Erythroblast (primary cell): ENCODE data around the gene APOL5.

ENCODE experiments used
- GATA1 ChIP-seq: IDR thresholded peaks from 2 replicates; pipeline ENCODE4 v1.6.1; 2011; ENCODE audit warnings: low read depth, mild to moderate bottlenecking, control low read depth, low read length, moderate library complexity
- POLR2A ChIP-seq: IDR thresholded peaks from 2 replicates; pipeline ENCODE4 v1.6.1; 2011; ENCODE audit warnings: mild to moderate bottlenecking, low read length

DNA sequence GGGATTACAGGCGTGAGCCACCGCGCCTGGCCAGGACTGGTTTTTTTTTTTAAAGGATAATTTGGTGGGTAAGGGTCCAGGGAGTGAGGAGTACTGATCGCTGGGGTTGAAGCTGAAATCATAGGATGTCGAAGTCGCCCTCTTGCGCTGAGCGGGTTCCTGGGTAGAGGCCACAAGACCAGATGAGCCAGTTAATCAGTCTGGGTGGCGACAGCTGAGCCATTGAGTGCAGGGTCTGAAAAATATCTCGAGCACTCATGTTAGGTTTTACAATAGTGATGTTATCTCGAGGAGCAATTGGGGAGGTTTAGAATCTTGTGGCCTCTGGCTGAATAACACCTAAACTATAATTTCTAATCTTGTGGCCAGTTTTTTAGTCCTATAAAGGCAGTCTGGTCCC is 7.8 kb downstream of the APOL5 start:
- TF ChIP-seq POLR2A (no peak), GATA1 (no peak)
